NT2/D1 (cell line): Measurements from ENCODE around the gene CCDC146.

ENCODE experiments used
- SUZ12 ChIP-seq: IDR thresholded peaks from 2 replicates; pipeline ENCODE4 v1.6.1; 2011; ENCODE audit not compliant: insufficient read length, insufficient read depth; ENCODE audit errors: extremely low read depth
- YY1 ChIP-seq: IDR thresholded peaks from 2 replicates; pipeline ENCODE4 v1.6.1; 2011; ENCODE audit not compliant: insufficient read length, insufficient read depth
- ZNF274 ChIP-seq: IDR thresholded peaks from 2 replicates; pipeline ENCODE4 v1.6.1; 2011; ENCODE audit warnings: mild to moderate bottlenecking, low read depth, low read length

GRCh38 chr7:77331938-77332695 is 209.7 kb downstream of the CCDC146 start:
- TF ChIP-seq SUZ12 (no peak), YY1 (no peak), ZNF274 (no peak)
